Activated gamma-delta T cell (primary cell): ENCODE measurements around the gene NEK10.
"Not testable (repeated sequence)": the region's sequence is repeated elsewhere in the genome, so short reads cannot be mapped to it uniquely, and the experiment has no call there.

Source experiments
- DNase-seq: peaks from one replicate; lab custom pipeline; 2025; lab: John Stamatoyannopoulos, UW
- total RNA-seq, 2 donors: gene quantifications; one replicate each; lab custom pipeline; 2026; lab: John Stamatoyannopoulos, UW

NEK10 gene, protein sequence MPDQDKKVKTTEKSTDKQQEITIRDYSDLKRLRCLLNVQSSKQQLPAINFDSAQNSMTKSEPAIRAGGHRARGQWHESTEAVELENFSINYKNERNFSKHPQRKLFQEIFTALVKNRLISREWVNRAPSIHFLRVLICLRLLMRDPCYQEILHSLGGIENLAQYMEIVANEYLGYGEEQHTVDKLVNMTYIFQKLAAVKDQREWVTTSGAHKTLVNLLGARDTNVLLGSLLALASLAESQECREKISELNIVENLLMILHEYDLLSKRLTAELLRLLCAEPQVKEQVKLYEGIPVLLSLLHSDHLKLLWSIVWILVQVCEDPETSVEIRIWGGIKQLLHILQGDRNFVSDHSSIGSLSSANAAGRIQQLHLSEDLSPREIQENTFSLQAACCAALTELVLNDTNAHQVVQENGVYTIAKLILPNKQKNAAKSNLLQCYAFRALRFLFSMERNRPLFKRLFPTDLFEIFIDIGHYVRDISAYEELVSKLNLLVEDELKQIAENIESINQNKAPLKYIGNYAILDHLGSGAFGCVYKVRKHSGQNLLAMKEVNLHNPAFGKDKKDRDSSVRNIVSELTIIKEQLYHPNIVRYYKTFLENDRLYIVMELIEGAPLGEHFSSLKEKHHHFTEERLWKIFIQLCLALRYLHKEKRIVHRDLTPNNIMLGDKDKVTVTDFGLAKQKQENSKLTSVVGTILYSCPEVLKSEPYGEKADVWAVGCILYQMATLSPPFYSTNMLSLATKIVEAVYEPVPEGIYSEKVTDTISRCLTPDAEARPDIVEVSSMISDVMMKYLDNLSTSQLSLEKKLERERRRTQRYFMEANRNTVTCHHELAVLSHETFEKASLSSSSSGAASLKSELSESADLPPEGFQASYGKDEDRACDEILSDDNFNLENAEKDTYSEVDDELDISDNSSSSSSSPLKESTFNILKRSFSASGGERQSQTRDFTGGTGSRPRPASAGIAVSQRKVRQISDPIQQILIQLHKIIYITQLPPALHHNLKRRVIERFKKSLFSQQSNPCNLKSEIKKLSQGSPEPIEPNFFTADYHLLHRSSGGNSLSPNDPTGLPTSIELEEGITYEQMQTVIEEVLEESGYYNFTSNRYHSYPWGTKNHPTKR
- total RNA-seq, result 2.5 to 2.9 reads per million in 2 donors

DNA sequence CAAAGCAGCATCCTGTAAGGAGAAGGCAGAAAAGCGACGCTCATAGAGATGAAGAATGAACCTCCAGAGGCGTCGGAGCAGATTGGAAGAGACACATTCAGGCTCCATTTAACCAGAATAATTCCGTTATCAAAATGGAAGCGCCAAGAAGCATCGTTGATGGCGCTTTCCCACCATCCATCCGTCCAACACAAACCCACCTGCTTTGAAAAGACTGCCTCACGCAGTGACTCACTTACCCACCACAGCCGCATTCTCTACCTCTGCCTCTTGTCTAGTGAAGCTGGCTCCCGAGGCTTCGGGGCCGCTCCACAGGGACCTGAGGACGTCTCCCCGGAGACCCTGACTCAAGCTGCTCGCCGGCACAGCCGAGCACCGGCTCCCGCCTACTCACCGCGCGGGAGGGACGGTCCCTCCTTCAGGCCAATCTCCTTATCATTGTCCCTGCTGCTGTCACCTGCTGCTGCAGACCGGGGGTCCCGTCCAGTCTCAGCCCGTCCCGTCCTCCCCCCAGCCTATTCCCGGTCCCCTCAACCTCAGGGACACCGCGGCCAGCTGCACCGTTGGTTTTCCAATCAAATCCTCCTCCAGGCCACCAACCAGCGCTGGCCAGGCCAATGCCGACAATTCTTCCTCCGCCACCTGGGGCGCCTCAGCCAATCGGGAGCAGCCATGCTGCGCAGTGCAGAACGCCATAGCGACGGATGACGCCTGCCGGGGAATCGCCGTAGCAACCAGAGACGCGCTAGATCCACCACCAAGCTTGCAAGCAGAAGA lies at the start of gene NEK10:
Gene NEK10 (minus strand): TSS at position 553 of the 777 bp plus-strand sequence. CDS start 16,501 bp downstream, outside the sequence.
- peak; percentile 81 for DNase-seq

DNA sequence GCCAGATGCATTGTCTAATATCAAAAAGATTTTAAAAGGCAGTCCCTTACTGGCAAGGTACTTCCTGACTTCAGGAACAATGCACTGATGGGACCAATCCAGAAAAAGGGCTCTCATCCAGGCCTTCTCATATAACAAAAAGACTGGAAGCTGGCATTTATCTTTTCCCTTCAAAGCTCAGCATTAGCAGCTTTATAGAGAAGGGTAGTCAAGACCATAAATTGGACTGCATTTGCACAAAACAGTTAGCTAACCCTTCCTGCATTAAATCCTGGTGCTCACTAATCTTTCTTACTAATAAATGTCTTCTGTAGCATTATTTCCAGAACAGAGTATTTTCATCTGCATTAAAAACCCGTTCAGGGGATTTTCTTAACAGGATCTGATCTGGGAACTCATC lies 46.0 kb upstream of the NEK10 start:
- no peak for DNase-seq

DNA sequence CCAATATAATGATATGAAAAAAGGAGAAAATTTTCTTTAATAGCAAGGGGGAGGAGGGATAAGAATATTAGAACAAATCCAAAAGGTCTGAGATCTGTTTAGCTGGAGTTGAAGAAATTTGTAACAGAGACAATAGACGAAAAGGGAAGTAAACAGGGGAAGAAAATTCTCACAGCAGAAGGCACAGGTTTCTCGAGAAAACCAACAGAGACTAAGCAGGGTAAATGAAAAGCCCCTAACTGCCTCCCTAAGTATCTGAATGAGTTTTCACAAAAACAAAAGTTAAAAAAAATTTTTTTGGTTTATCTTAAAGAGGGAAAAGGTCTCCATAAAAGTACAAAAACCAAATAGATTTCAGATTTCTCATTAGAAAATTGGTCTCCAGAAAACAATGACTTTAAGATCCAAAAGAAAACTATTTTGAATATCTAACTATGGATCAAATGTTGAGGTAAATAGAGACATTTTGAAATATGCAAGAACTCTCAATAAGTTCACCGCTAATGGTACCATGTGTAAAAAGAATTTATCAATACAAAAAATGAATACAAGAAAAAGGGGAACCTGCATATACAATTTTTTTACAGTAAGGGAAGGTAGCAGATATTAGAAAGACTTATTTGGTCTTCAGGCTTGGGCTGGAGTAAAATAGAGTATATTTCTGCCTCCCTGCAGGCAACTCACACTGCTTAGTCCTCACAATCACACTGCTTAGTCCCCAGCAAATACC lies 23.9 kb upstream of the NEK10 start:
- DNase-seq, result no peak

DNA sequence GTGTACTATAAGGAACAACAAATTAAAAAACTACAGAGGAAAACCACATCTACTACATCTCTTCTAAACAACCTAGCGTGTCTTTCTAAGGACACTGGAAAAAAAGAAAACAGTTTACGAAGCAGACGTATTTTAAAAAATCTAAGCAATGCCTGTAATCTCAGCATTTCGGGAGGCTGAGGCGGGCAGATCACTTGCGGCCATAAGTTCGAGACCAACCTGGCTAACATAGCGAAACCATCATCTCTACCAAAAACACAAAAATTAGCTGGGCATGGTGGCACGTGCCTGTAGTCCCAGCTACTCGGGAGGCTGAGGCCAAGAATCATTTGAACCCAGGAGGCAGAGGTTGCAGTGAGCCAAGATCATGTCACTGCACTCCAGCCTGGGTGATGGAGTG lies 23.2 kb upstream of the NEK10 start:
- not testable (repeated sequence) for DNase-seq

DNA sequence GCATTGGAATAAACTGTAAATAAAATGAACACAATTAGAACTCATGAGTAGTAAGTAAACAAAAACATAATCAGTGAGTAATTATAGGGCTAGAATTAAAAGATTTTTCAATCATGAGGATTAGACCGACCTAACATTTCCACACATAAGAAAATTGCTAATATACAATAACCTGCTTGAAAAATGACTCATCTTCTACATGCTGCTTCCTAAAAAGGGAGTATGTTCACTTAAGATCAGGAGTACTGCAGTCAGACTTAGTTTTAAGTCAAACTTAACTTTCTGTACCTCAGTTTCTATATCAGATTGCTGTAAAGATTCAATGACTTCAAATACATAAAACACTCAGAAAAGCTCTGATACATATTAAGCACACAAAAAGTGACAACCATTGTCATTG lies 22.6 kb upstream of the NEK10 start:
- no peak for DNase-seq

DNA sequence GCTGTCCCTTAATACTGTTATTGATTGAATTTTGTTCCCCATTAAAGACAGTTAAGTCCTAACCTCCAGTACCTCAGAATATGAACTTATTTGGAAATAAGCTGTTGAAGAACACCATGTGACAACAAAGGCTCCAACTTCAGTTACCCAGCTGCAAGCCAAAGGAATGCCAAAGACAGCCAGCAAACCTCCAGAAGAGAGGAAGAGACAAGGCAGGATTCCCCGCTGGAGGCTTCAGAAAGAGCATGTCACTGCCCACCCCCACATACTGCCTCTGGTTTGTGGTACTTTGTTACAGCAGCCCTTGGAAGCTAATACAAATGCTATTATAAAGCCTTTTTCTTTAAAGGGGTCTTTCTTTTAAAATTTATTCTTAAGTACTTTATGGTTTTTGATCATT lies 18.4 kb upstream of the NEK10 start:
- DNase-seq, result no peak

DNA sequence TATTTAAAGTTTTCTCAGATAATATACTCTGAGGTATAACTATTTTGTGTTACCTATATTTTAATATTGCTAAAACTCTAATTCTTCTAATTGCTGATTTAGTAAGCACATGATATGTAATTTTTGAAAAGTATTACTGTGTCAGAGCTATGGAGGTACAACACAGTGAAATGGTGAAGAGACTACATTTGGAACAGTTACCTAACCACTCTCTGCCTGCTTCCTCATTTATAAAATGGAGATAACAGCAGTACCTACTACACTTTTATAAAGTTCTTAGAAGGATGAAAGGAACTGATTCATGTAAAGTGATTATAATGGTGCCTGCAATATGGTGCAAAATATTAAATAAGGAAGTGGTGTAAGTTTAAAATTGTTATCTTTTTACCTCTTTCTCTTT lies 16.3 kb upstream of the NEK10 start:
- no peak for DNase-seq

DNA sequence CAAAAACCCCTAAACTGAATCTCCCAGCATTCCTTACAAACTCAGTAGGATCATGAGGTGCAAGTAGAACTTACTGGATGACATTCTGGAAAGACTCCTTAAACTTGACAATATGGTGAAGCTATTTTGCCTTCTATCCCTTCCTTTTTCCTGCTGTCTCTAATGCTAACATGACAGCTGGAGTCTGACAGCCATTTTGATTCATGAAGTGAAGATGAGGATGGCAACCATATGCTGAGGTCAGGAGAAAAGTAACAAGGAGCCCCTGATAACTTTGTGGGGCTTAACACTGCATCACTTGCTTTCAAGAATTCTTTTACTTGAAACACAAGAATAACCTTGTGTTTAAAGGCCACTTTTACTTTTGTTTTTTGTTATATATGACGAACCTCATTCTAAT lies 15.0 kb upstream of the NEK10 start:
- DNase-seq, result no peak

DNA sequence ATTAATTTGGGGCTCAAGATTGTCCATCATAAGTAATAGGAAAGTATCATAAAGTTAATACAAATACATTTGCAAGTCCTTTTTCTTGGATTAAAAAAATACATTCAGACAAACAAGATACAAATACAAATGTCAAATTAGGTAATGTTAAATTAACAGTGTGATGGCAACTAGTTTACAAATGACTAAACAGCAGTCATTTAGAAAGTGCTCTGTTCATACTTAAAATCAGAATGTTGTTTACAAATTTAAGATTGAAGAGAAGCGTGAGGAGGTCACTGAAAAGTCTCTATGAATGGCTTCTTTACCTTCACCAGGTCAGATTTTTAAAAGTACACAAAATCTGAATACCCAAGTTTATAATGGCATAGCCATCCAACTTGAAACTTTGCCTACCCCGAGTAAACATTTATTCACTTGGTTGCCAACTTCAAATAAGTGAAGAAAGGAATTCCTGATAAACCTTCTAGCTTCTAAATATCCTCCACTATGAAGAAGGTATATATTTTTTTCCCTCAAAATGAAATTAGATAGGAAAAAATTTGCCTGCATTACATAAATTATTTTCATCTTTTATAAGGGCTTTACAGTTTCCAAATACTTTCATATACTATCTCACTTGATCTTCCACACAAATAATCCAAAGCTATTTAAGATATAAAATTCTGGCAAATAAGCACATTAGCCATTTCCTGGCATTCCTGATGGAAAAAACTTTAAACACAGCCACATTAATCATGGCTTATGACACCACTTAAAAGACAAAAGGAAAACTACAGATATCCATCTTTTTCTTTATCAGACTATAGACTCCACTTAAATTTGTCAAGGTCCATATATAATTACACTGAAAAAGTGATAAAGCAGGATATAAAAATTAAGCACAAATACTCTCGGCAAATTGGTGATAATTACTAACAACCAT lies 11.5 kb upstream of the NEK10 start:
- no peak for DNase-seq

DNA sequence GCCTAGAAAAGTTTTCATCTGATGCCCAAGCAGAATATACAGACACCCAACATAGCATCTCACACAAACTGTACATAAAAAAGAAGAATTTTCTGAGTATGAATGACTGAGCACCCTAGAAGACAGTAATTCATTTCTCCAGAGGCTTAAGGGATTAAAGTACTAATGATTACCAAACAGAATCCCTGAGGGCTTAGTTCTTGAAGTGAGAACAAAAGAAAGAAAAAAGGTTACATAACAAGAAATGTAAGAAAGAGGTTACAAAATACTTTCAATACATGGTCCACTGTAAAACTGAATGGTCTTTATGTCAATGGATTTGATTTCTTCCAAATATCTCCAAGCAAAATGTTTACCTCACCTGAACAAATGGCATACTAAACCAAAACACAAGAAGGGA lies 9.1 kb upstream of the NEK10 start:
- DNase-seq, result no peak

DNA sequence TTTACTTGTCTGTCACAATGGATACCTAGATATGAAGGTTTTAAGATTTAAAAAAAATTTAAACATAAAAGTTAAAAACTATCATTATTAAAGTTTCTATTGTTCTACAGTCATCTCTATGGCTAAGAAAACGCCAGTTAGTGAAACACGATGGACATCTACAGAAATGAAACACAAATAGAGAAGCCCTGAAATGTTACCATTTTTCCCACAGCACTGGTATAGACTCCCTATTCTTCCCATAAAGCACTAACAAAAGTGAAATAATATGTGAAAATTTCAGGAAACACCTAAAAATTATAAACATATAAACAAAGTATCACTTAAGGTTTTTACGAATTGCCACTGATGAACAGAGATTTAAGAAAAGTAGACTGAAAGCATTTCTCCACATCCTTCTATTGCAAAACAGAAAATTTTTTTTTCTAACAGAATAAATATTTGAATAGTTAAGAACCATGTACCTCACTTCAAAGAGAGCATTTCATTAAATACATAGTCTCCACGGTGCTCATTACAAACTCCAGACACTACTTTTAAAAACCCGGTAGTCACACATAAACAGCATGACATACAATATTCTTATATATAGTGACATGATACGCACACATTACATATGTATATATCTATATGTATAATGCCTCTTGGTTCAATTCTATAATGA lies 7.1 kb upstream of the NEK10 start:
- DNase-seq, result no peak

DNA sequence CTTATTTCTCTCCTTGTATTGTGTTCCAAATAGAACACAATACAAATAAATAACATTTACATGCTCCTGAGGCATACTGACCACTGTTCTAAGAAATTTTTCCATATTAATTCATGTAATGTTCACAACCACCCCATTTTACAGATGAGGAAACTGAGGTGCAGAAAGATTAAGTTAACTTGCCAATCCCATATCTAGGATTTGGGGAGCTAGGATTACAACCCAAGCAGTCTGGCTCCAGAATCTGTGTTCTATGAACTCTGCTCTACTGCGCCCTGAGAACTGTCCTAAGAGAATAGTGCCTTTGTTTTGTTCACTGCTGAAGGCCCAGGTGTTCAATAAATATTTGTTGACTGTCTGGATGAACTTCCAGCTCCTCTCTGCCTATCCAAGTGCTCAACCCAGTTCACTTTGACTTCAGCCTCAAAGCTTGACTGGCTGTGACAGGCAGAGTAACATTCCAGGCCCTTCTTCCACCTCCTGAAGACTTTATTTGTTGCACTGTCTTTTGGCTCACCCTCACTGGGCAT lies 3.1 kb downstream of the NEK10 start:
- DNase-seq, result no peak

DNA sequence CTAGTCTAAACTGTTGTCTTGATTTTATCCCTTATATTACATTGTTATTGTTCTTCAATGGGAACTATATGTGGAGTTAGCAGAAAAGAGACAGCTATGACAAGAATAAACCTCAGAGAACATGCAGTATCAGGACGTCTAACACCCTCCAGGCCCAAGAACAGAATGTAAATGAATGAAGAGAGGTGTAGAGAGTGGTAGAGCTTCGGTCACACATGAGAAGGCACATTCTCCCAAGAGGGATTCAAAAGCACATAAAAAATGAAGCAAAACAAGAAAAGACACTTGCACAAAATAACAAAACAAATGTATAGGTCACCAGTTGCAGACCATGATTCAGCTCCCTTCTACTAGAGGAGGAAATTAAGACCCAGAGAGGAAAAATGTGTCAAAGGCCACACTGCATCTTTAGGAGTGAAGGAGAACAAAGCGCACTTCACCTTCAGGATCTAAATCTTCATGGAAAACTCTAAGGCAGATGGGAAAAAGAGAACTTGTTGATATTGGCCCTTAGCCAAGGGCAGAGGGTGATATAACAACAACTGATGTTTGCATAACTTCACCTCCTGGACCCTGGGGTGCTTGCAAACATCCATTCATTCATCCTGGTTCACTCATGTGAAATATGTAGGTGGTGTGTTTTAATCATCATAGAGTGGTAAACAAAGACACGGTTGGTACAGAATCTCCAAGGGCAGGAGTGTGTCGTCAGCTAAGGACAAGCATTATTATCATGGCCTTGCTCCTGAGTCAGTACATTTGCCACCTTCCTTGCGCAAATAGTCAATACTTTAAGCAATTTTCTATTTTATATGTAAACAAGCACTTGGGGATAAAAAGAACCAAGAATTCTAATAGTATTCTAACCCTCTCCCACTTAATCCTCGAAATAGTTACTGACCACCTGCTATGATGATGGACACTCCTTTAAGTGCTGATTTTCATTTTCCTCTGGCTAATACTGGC lies 8.8 kb downstream of the NEK10 start:
- DNase-seq, result no peak

DNA sequence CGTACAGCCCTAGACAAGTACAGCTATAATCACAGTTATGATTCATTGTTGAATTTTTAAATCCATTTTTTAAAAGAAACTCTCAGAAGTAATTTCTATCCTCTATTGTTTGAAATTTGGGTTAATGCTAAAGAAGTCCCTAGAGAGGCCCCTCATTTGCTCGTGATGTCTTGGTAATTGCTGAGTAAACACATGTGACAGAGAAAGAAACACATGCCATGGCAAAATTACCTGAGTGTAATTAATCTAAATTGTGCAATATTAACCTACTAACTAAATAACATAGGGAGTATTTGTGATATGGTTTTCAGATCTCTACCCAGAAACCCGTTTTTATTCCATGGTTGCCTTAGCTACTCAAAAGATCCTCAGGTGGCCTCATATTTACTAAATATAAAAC lies 10.8 kb downstream of the NEK10 start:
- no peak for DNase-seq

DNA sequence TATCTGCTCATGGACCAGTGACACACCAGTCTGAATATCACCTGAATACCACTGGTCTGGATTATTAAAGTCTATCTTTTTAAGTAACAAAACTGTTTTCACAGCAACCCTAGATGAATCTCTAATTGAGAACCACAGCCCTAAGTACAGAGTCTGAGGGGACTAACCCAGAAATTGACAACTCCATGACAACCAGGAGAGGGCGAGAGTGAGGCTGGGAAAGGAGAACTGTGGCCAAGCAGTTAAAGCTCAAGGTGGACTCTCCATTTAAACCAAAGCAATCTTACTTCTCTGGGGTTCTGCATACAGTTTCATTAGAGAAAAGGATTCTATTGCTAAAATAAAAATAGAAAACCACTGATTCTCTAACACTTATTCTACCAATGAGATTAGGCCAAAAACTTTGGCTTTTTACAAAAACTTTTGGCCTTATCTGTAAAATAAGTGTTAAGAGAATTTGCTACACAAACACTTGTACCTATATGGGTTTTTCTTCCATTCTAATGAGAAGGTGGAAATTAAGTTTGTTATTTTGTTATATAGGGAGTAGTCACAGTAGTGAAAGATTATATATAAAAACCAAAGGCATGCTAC lies 11.4 kb downstream of the NEK10 start:
- DNase-seq, result no peak

DNA sequence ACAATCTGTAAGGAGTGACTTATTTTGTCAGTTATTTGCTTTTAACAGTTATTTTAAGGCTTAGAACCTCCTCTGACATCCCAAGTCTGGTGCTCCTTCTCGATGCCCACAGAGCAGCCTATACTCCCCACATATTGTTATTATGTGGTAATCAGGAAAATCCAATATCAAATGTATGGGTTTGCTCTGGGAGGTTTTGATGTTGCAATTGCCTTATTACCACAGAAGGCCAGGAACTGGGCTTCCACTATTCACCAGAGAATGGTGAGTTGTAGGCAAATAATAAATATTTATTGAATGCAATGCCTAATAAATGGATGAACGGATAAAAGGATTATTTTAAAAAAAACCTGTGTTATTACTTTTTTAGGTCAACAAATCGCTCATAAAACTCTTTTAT lies 12.2 kb downstream of the NEK10 start:
- no peak for DNase-seq

DNA sequence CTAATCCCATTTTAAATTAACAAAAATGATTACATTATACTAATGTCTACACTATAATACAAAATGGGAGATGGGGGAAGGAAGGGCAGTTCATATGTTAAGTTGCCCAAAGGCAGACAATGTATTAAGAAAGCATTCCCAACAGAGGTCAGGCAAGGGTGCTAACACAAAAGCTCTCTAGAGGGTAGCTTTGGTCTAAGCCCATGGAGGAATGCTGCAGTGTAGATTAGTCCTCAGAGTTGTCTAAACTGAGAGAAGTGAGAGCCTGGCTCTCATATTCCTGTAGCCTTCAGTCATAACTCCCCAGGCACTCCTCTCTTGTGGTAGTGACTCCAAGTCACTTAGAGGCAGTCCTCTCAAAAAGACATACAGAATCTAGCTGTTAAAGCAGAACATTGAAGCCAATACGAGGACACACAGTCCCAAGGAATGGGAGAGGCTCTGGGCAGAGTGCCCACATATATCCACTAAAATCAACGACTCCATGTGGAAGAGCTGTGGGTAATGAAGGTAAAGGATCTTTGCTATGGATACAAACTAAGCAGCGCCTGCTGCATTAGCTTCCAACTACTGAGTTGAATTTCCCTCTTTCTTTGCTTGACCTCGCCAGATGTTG lies 14.5 kb downstream of the NEK10 start:
- no peak for DNase-seq
